HG03442 (cell line): ENCODE measurements around the gene CRAMP1.

Experiments
- ATAC-seq: cut with Tn5 transposase; IDR thresholded peaks from one replicate; pipeline ENCODE4 v1.9.1; 2021; ENCODE audit warnings: mild to moderate bottlenecking, moderate library complexity; ENCODE audit not compliant: unreplicated experiment

Gene CRAMP1

DNA sequence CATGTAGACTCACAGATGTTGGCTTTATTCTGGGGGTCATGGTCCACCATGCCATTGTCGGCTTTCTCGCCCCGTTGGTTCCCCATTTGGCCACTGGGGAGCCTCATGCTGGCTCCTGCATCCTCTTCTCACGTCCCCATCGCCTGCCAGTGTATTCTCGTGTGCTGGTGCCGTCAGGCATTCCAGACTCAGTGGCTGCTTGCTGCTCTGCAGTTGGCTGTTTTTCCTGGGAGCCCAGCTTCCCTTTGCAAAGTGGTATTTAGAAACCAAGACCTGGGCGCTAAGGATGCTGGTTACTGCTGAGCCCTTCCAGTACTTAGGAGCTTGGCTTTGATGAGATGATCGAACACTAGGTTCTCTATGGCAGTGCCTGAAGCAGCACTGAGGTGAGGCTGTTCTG lies 19.1 kb downstream of the CRAMP1 start:
- ATAC-seq: no peak

DNA sequence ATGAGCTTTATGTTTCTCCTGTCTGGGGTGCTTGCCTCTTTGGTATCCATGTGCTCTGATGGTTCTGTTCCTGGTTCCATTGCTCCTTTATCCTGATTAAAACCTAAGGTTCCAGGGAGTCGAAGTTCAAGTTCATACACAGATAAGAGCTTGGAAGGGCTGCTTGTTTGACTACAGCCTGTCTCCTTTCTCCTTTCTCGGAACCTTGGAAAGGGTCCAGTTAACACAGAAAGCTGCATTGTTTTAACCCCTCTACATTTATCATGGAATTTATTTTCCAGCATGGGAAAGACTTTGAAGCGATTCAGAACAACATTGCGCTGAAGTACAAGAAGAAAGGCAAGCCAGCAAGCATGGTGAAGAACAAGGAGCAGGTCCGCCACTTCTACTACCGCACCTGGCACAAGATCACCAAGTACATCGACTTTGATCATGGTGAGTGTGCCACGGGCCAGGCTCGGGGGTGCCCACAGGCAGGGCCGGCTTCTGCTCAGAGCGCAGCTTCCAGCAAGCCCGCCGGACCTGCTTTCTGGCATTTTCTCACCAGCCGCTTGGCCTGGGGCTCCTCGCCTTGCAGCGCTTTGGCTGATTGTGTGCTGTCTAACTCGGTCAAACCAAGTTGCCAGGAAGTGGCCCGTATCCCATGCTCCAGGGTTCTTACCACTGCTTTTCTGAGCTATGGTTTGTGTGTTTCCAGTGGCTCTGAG lies 19.9 kb downstream of the CRAMP1 start:
- ATAC-seq: no peak

DNA sequence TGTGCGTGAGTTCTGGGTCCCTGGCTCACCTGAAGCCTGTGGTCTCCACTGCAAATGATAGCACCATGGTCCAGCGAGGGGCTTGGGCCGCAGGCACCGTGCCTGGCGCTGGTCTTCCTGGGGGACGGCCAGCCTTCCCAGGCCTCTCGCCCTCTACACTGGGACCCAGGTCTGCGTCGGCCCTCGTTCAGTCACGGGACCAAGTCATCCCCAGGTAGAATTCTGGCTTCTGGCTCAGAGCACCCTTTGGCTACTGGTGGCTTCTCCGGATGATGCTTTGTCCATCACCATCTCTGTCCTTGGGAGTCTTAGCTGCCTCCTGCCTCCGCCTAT lies 20.4 kb downstream of the CRAMP1 start:
- ATAC-seq: no peak

DNA sequence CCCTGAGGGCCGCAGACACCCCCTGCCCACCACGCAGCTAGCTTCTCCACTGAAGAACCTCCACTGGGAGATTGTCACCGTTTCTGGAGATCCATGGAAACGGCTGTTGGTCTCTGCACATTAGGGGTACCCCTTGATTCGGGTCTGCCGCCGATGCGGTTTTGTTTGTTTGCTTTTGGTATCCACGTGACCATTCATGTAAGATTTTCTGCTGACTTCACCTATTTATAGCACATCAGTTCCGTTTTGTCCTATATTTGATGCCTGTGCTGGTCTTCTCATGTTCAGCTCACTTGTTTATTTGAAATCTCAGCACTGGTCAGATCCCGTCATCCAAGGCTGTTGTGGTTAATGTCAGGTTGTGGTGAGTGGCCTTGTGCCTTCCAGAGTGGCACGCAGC lies 21.1 kb downstream of the CRAMP1 start:
- no peak for ATAC-seq

DNA sequence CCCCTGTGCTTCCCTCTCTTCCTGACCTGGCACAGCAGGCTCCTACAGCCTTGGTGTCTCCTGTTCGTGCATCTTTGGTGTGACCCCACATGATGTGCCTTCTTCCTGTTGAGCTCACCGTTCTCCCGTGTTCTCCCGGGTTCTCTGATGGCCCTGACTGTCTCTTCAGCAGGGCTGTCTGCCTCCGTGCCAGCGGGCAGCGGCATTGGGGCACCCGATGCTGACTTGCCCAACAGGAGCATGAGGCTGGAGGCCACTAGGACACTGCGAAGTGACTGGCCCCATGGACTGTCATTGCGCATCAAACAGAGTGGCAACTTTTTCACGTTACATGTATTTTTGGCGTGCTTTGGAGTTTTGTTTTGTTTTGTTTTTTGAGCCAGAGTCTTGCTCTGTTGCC lies 22.4 kb downstream of the CRAMP1 start:
- ATAC-seq: no peak

DNA sequence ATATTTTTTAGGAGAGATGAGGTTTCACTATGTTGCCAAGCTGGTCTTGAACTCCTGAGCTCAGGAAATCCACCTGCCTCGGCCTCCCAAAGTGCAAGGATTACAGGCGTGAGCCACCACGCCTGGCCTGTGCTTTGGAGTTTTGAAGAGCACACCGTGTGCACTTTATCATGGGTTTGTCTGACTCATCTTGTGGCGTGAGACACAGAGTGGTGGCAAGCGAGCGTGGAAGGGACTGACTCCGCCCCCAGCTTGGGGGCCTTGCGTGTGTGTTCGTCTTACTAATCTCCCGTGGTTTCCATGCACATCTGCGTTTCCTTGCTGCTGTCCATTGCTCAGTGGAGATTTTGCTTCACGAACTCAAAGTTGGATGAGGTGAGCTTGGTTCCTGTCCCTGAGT lies 22.9 kb downstream of the CRAMP1 start:
- ATAC-seq: no peak

DNA sequence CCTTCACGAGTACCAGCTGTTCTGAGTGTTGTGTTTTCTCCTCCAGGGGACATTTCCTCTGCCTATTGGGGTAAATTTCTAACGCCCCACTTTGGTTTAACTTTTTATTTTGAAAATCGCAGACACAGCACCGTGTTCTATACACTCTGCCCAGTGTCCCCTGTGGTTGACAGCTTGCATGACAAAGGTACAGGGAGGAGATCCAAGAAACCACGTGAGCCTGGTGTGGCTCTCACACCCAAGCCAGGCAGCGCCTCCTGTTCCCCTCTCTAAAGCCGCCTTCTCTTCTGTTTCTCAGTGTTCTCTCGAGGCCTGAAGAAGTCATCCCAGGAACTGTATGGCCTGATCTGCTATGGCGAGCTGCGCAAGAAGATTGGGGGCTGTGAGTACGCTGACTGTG lies 25.4 kb downstream of the CRAMP1 start:
- no peak for ATAC-seq

DNA sequence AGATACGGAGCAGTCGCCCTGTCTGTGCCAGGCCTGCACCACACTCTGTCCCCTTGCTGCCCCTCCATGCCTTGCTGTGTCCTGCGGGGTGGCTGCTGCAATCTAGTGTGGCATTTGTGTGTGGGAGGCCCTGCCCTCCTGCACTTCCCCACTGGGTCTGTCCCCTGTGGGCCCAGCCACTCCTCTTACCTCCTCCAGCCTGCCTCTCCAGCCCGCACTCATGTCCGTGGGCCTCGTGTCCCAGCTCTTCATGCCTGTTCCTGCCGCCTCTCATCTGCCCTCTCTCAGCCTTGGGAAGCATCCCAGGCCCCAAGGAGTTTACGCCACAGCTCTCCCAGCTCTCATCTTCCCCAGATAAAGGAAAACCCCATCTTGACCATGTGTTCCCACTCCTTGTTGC lies 26.6 kb downstream of the CRAMP1 start:
- no peak for ATAC-seq

DNA sequence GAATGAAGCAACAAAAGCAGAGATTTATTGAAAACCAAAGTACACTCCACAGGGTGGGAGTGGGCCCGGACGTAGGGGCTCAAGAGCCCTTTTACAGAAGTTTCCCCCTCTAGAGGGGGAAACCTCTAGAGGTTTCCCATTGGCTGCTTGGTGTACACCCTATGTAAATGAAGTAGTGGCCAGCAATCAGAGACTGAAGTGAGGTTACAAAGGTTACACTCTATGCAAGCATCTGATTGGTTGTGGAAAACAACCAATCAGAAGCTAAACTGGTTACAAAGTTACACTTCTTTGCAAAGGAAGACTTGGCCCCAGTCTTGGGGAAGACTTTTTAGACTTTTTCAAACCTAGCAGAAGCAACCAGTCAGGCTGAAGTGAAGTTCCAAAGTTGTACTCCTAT lies 27.1 kb downstream of the CRAMP1 start:
- no peak for ATAC-seq

DNA sequence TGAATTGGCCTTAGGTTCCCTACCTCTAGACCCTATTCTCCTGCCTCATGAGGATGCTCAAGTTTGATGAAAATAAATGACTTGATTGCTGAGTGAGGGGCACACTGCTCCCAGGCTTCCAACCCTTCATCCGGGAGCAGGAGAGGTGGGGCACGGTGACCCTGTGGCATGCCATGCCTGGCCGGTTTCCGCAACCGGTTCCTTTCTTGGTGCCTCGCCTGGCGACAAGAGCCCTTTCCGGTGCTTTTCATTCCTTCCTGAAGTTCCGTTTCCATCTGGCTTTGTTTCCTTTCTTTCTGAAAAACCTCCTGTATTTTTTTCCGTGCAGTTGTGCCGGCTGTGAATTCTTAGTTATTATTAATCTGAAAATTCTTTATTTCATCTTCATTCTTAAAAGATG lies 27.7 kb downstream of the CRAMP1 start:
- no peak for ATAC-seq

DNA sequence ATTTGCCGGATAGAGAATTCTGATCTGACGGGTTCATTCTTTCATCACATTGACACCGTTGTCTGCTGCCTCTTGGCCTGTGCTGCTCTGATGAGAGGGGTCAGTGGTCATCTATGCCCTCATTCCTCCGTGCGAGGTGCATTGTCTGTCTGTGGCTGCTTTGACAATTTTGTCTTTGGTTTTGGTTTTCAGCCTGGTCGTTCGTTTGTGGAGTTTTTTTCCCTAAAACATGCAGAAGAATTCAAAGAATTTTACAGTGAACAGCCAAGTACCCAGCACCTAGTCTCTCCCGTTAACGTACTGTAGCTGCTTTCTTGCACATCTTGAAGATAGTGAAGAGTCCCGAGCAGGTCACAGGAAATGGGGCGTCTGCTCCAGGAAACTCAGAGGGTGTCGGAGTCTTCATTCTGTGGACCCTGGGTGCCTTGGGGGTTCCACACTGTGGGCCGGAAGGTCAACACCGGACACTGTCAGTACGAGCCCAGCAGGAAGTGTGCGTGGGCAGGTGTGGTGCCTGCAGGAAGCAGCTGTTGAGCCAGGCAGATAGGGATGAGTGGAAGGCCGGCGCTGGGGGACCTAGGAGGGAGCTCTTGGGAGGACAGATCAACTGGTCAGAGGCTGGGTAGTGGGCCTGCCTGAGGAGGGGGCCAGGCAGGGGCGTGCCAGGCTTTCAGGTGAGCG lies 28.2 kb downstream of the CRAMP1 start:
- no peak for ATAC-seq

DNA sequence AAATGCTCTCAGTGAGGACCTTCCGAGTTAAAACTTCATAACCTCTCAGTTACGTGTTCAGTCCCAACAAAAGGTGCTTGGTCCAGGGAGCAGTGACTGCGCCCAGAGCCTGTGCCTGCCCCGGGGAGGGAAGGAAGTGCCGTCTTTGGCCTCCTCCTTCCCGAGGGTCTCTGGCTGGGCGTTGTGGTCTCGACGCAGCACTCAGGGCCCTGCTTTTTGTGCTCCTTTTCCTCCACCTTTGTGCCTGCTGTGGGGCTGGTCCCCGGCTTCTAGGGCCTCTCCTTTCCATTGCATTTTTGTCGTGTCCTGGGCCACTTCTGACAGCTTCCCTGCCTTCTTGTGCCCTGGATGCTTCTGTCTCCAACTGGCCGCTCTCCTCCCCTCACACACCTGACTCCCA lies 29.1 kb downstream of the CRAMP1 start:
- no peak for ATAC-seq

DNA sequence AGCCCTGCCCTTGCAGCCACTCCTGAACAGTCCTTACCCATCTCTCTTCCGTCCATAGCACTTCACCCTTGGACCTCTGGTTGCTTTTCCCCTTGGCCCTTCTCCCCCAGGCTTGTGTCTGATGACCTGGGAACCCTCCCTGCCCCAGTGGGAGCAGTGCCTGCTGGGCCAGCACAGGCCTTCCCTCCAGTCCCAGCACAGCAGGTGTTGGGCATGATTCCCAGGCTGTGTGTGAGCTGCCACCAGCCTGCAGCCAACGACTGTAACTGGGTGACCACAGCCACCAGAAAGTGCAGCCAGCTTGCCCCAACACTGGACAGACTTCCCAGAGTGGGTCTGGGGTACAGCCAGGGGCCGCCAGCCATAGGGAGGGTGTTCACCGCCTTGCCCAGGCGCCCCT lies 30.0 kb downstream of the CRAMP1 start:
- ATAC-seq: no peak

DNA sequence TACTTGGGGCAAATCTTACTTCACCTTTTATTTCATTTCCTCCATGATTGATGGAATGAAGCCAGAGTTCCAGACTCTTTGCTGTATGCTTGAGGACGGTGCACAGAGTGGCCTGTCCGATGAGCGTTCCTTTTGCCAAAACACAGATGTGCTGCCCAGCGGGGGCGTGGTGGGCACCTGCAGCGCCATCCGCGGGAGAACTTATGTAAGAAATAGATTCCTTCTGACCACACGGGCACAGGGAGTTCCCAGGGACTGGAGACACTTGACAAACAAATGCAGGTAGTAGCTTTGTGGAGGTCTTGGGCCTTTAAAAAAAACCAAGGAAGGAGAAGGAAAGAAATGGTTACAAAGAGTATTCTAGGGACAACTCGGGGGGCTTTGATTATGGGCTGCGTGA lies 30.6 kb downstream of the CRAMP1 start:
- no peak for ATAC-seq

DNA sequence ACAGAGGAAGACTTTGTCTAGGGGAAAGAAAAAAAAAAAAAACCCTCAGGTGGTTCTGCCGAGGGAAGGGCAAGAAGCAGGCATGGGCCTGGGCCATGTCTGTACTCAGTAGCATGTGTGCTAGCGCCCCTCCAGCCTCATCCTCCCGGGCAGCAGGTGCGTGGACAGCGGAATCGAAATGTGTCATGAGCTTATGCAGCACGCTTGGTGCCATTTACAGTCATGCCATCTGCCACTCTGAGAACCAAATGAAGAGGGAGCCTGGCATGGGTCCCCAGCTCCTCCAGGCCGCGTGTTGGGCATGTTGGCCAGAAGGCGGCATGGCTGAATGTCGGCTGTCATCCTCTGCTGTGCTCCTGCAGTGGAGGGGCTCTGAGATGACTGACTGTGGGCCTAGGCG lies 31.4 kb downstream of the CRAMP1 start:
- ATAC-seq: no peak

DNA sequence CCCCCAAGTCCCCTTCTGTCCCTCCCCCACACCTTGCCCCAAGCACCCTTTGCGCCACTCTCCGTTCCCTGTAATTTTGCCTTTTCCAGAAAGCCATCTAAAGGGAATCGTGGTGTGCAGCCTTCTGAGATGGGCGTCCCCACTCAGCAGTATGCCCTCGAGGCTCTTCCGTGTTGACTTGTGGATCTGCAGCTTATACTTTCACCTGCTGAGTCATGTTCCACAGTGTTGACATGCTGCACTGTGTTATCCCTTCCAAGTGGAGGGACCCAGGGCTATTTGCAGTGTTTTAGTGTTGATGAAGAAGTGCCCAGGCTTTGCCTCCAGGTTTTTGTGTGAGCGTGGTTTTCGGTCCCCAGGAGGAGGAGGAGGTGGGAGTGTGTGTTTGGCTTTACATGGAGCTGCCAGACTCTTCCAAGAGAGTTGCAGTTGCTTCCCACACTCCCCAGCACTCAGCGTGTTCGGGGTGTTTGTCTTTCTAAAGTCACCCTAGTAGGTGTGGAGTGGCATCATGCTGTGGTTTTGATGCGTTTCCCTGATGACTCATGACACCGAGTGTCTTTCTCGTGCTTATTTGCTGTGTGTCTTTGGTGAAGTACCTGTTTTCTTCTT lies 33.9 kb downstream of the CRAMP1 start:
- no peak for ATAC-seq

DNA sequence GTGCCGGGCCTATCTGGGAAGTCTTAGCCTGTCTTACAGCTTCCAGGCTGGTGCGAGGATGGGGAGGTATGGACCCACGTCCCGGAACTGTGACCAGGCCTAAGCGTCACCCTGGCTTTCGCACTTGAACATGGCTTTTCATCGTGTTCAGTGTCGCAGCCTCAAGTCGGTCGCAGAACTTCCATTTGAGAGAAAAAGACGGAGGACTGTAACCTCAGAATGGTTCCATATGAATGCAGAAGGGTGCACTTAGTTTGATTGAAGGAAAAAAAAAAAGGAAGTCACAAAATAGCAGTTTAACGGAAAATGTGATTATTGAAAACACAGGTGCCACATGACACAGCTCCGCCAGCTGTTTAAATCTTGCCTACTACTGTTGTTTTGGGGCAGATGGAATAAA lies 35.7 kb downstream of the CRAMP1 start:
- no peak for ATAC-seq

DNA sequence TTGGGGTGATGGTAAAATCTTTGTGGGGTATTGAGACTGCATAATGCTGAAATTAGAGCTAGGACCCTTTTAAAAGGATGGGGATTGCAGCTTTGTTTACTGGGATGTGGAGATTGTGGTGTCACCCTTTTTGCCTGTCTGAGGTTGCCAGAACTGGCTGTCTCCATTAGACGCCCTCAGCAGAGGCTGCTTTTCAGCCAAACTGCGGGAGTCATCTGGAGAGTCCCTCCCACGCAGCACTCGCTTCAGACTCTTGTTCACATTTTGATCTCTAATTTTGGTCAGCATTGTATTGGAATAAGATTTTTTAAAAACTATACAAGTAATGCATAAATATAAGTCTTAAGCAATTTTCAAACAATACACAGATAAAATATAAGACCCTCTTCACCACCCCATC lies 38.0 kb downstream of the CRAMP1 start:
- no peak for ATAC-seq

DNA sequence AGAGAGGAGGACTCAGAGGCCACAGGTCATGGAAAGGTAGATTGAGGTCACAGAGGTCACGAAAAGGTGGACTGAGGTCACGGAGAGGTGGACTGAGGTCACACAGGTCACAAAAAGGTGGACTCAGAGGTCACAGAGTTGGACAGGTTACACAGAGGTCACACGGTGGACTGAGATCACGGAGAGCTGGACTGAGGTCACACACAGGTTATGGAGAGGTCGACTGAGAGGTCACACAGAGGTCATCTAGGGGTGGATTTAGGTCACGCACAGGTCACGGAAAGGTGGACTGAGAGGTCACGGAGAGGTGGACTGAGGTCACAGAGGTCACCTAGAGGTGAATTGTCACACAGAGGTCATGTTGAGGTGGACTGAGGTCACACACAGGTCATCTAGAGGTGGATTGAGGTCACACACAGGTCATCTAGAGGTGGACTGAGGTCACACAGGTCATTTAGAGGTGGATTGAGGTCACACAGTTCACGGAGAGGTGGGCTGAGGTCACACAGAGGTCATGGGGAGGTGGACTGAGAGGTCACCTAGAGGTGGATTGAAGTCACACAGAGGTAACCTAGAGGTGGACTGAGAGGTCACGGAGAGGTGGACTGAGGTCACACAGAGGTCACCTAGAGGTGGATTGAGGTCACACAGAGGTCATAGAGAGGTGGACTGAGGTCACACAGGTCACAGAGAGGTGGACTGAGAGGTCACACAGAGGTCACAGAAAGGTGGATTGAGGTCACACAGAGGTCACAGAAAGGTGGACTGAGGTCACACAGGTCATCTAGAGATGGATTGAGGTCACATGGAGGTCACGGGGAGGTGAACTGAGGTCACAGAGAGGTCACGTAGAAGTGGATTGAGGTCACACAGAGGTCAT lies 39.2 kb downstream of the CRAMP1 start:
- ATAC-seq: no peak

DNA sequence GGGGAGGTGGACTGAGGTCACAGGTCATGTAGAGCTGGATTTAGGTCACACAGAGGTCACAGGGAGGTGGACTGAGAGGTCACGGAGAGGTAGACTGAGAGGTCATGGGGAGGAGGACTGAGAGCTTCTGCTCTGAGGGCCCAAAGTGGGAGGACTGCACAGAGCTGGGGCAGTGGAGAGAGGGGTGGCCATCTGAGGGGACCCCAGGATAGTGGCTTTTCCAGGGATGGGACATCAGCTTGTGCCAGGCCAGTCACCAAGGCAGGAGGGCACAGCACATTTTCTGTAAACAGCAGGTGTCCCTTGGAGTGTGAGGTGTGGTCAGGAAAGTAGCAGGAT lies 39.8 kb downstream of the CRAMP1 start:
- no peak for ATAC-seq

DNA sequence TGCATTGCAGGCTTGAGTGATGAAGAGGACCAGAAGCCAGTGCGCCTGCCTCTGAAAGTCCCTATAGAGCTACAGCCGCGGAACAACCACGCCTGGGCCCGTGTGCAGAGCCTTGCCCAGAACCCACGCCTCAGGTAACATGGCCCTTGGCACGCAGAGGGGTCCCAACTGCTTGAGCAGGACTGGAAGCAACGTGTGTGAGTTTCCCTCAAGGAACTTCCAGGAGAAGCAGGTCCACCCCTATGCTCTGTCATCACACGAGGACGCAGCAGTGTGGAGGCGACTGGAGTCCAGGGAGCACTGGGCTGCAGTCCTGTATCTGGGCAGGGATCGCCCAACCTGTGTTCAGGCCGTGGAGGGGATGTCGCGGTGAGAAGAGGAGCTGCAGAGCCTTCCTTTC lies 40.9 kb downstream of the CRAMP1 start:
- ATAC-seq: no peak
